Measurements from ENCODE around the gene RPTOR. TPM values are rescaled to one million over a fixed set of nuclear protein-coding genes. Genes with fewer than 3 reads are reported as not detected.

The RPTOR gene
- total and polyA plus RNA-seq, 12 donors = 7.9 to 30.3 (median 25.6) TPM

GRCh38 chr17:80520810-80521455 is 23.7 kb upstream of the RPTOR start:
- no peaks in the 10 kb centered on the region for H3K4me1 ChIP-seq
- H3K27me3 ChIP-seq = peaks cover 0 to 29% (median 6%) of the 10 kb centered on the region in 7 donors
- H3K4me3 ChIP-seq = no peak overlapping the region
- TF ChIP-seq CTCF (IDR thresholded peaks at IDR 0.05) = no peak
- no peak overlapping the region for H3K27ac ChIP-seq
- no peak for DNase-seq
- 44 to 48% methylated on average over 10 of the region's 10 CpGs for WGBS, 2 donors
- no peaks in the 10 kb centered on the region for H3K36me3 ChIP-seq
- intact Hi-C loops (cut with DNase I) = no loop called here
- no peak for ATAC-seq
- no peaks in the 10 kb centered on the region for H3K9me3 ChIP-seq

- no peaks in the 10 kb centered on the region for H3K4me1 ChIP-seq
- no peaks in the 10 kb centered on the region for H3K36me3 ChIP-seq
- no peak overlapping the region for H3K4me3 ChIP-seq
- intact Hi-C loops (cut with DNase I) = no loop called here
- WGBS, 2 donors = 75 to 79% methylated on average over 12 of the region's 12 CpGs
- TF ChIP-seq CTCF (IDR thresholded peaks at IDR 0.05) = no peak
- DNase-seq (no peak), ATAC-seq (no peak)
- no peak overlapping the region for H3K27ac ChIP-seq
- no peaks in the 10 kb centered on the region for H3K9me3 ChIP-seq
- H3K27me3 ChIP-seq = peaks cover 0 to 45% (median 20%) of the 10 kb centered on the region in 7 donors
Observed at GRCh38 chr17:80523054-80523744, 21.4 kb upstream of the RPTOR start.

- no peaks in the 10 kb centered on the region for H3K9me3 ChIP-seq
- H3K27ac ChIP-seq = no peak overlapping the region
- no peak overlapping the region for H3K4me3 ChIP-seq
- no peak for DNase-seq
- no peaks in the 10 kb centered on the region for H3K4me1 ChIP-seq
- intact Hi-C loops (cut with DNase I) = no loop called here
- TF ChIP-seq CTCF (IDR thresholded peaks at IDR 0.05) = no peak
- no peaks in the 10 kb centered on the region for H3K36me3 ChIP-seq
- 65 to 67% methylated on average over 16 of the region's 16 CpGs for WGBS, 2 donors
- no peak for ATAC-seq
- peaks cover 0 to 52% (median 25%) of the 10 kb centered on the region in 7 donors for H3K27me3 ChIP-seq
Observed at GRCh38 chr17:80523956-80524712, 20.5 kb upstream of the RPTOR start.

- WGBS, 2 donors = 39 to 43% methylated on average over 28 of the region's 28 CpGs
- no peak for DNase-seq
- no peak overlapping the region for H3K4me3 ChIP-seq
- H3K36me3 ChIP-seq = no peaks in the 10 kb centered on the region
- no peak overlapping the region for H3K27ac ChIP-seq
- TF ChIP-seq CTCF (IDR thresholded peaks at IDR 0.05) = no peak
- peaks cover 0 to 72% (median 33%) of the 10 kb centered on the region in 7 donors for H3K27me3 ChIP-seq
- H3K9me3 ChIP-seq = no peaks in the 10 kb centered on the region
- ATAC-seq = no peak
- intact Hi-C loops (cut with DNase I) = no loop called here
- no peaks in the 10 kb centered on the region for H3K4me1 ChIP-seq
Observed at GRCh38 chr17:80526116-80526910, 18.3 kb upstream of the RPTOR start.
